ENCODE measurements around the gene SNRPF.

The SNRPF gene

DNA sequence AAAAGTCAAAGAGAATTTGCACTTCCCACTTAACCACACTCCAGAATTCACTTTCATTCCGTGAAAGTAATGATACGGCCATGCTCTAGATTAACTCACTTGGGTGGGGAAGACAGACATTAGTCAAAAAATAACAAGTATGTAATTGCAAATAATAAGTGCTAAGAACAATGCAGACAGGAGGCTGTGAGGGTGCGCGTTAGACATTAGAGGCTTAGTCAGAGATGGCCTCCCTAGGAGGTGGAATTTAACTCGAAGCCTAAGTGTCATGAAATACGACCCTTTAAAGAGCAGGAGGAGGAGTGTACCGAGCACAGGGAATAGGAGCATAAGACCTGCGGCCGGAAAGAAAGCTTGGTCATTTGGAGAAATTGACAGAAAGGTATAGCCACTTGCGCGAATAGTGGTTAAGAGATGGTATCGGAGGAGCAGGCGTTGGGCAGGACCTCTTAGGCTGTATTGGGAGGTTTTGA is 628 bp downstream of the SNRPF start:
- DNase-seq (ENCODE audit: low read depth in 2 of 2), result no peak

DNA sequence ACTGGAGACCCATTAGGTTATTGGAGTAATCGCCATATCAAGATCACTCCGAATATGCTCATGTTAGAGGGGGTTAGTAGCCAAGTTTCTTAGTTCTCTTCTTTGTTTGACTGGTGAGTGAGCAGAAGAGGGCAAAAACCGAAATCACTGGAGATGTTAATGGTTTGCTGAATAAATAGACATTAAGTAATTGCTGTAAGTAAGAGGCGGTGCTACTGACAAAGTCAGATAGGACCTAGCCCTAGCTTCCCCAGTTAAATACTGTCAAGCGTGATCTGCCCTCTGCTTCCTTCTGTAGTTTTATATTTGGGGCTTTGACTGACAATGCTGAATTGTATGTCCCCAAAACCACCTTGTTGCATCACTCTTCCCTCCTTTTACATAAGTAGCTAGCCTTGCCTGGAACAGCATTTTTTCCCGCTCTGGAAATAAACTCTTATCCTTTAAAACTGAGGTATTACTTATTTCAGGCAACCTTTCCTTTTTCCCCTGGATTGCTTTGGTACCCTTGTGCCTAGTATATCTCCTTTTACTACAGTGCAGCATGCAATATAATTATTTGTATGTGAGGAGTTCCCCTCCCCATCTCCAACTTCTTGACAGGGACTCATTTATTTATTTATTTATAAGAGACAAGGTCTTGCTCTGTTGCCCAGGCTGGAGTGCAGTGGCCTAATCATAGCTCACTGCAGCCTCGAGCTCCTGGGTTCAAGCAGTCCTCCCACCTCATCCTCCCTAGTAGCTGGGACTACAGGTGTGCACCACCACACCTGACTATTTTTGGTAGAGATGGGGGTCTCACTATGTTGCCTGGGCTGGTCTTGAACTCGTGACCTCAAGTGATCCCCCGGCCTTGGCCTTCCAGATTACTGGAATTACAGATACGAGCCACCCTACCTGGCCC is 1.4 kb downstream of the SNRPF start:
- no peak for DNase-seq (ENCODE audit: low read depth in 2 of 2)

DNA sequence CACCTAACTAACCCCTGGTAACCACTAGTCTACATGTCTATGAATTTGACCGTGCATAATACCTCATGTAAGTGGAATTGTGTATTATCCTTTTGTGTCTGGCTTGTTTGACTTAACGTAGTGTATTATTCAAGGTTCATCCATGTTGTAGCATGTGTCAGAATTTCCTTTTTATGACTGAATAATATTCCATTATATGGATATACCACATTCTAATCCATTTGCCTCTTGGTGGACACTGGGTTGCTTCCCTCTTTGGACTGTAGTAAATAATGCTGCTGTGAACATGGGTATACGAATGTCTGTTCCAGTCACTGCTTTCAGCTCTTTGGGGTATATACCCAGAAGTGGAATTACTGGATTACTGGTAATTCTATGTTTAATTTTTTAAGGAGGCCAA is 3.3 kb downstream of the SNRPF start:
- no peak for DNase-seq (ENCODE audit: low read depth in 2 of 2)

DNA sequence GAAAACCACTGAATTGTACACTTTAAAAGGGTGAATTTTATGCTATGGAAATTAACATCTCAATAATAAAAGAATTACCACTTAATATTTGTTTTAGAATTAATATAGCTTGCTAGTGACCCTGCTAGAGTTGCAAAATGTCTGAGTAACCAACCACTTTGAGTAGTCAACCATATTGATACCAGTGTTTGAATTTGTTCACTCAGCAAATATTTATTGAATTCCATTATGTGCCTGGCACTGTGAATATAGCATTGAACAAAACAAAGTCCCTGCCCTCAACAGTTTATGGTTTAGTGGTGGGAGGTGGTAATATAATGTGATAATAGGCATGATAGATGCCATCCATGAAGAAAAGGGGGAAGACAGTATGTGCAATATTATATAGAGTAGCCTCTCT is 4.6 kb downstream of the SNRPF start:
- DNase-seq (ENCODE audit: low read depth in 2 of 2), result no peak

DNA sequence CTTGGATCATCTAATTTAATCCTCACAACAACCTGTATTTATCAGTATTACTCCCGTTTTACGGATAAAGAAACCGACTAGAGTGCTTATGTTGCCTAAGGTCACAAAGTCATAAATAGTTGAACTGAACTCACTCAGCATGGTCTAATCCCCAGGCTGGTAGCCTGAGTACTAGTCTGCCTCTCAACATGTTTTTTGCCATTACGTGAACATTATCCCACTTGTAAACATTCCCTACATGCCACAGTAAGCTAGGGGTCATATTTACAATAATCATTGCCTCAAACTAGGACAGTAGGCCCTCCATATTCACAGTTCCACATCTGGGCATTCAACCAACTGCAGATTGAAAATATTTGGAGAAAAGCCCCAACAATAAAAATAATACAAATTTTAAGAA is 12.1 kb downstream of the SNRPF start:
- DNase-seq (ENCODE audit: low read depth in 2 of 2), result no peak

DNA sequence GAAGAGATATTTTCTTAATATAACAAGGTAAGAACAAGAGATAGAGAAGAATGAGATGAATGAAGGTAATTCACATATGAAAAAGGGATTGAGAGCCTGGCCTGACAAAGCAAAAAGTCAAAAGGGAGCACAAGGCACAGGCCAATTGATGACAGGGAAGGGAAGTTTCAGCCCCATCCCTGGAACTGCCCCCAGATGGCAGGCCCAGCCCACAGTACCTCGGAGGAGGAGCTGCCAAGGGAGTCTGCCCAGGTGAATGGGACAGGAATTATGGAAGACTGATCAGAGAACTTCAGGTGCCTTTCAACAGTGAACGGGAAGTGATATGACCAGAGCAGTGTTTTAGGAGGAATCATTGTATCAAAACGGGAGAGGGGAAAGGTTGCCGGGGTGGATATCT is 15.7 kb downstream of the SNRPF start:
- no peak for DNase-seq (ENCODE audit: low read depth in 2 of 2)

DNA sequence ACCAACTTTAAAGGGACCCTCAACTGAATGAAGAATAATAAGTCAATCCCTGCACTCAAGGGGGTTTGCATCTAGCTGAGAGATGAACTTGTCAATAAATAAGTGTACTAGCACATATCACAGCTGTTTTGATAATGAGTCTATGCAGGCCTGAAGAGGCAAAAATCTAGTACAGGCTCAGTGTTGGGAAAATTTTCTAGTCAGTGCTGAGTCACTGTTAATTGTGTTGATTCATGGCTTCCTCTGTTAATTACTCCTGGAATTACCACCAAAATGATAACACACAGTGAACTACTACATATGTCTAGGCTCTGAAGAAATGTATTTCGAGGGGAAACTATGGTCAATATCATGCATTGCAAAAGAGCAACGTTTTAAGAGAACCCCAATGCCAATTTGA is 18.9 kb downstream of the SNRPF start:
- no peak for DNase-seq (ENCODE audit: low read depth in 2 of 2)

DNA sequence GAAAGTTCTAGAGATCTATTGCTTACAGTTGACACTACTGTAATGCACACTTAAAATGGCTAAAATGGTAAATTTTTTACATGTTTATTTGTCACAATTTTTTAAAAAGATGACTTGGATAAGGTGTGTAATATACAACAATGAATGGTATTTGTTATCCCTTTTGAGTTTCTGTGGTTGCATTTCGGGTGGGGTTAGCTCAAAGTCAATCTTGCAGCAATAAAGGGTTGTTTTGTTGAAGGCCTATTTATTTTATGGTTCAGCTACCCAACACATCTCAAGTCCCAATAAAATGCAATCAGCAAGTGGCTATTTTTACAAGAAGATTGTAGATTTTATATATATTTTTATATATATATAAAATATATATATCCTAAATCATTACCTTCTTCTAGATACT is 22.1 kb downstream of the SNRPF start:
- DNase-seq (ENCODE audit: low read depth in 2 of 2), result no peak

DNA sequence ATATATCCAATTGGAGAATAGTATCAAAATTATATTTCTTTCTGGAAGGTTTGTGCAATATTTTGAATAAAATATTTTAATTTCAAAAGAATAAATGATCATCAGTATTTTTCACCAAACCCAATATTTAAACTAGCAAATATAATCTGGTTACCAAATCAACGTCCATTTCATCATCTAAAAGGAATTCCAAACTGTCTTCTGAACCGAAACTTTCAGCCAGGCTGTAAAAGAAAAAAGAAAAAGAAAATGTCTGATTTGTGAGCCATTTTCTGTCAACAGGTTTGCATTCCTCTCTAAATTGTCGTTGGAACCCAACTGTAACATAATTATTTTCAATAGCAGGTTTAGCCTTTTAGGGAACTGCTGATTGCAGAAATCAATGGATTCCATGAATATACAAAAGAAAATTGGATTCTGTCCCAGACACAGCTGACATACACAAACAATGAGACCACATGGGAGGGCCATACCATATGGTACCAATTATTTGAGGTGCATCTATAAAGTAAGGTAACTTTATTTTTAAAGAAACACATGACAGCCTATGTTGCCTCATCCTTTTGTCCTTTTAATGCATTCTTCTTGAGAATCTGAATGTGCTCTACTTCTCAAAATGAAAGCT is 22.7 kb downstream of the SNRPF start:
- DNase-seq (ENCODE audit: low read depth in 2 of 2), result no peak

DNA sequence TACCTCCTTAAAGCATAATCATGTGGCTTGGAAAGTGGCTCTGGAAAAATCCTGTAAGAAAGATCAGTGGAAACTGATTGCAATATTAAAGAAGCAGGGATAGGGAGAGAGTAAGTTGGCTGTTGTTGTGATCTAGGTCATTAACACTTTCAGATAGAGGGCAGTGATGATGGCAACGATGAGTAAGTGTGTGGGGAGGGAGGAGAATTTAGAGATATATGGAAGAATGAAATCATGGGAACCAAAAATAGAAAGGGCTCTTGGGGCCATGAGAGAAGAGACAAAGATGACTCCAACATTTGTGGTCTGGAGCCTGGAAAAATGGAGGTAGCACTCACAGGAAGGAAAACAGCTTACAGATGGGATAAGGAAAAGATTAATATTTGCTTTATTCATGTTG is 23.3 kb downstream of the SNRPF start:
- no peak for DNase-seq (ENCODE audit: low read depth in 2 of 2)

DNA sequence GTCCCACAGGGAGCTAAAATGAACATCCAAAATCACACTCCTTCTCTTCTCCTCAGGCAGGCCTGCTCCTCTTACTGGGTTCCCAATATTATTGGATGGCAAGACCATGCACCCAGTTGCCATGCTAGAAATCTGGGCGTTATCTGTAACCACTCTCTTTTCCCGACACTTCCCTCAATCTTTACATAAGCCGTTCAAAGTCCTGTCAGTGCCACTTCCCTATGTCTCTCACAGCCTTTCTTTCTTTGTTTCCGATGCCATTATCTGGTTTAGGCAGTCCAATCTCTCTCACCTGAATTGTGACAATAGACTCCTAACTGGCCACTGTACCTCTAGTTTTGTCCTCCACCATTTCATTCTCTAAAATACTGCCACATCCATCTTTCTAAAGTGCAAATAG is 24.1 kb downstream of the SNRPF start:
- DNase-seq (ENCODE audit: low read depth in 2 of 2), result no peak

DNA sequence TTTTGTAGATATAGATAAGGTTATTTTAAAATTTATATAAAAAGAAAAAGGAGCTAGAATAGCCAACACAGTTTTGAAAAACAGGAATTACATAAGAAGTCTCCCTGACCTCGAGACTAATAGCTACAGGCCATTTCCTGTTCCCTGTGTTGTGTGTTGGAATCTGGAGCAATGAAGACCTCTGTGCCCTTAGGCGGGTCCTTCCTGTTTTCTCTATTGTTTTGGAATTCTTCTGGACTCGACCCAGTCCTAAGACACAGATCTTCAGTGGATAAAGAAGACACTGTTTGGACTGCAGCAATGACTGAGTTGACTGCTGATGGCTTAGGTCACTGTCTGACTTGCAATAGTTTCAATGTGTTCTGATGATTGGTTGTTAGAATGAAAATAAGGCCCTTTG is 26.2 kb downstream of the SNRPF start:
- DNase-seq (ENCODE audit: low read depth in 2 of 2), result no peak

DNA sequence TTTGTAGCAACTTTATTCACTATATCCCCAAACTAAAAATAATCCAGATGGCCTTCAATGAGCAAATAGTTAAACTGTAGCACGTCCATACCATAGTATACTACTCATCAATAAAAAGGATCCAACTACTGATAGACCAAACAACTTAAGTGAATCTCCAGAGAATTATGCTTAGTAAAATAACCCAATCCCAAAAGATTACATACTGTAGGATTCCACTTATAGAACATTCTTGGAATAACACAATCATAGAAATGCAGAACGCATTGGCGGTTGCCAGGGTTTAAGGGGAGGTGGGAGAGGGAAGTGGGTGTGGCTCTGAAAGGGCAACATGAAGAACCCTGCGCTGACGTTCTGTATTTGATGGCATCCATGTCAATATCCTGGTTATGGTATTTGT is 28.6 kb downstream of the SNRPF start:
- DNase-seq (ENCODE audit: low read depth in 2 of 2), result no peak

DNA sequence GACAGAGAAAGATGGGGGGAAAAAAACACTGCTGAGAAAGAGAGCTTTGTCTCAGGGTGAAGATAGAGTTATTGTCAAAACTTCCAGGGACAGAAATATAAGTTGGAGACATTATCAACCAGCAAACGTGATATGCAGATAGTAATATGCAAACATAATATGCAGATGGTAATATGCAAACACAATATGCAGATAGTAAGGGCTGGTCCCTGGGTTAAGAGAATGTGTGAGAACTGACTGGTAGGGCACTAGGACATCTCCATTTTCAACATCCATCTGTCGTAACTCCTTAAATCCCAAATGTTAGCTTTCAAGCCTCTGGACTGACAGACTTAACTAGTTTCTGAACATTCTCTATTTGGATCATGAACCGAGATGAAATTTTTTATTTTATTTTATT is 32.2 kb downstream of the SNRPF start:
- no peak for DNase-seq (ENCODE audit: low read depth in 2 of 2)

DNA sequence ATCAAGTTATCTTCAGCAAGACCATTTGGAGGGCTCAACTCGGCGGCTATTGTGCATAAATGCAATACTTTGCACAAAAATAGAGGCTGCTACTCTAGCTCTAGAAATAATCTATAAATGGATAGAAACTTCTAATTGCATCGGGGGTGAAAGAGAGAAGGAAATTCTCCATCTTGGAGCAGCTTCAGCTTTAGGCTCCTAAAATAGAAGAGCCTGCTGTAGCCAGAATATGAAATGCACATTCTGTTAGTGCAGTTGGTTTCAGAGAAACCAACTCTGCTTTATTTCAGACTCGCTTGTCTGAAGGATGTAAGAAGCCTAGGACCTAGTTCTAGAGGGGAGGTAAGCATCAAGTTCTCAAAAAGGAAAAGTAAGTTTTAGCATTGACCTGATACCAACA is 38.1 kb downstream of the SNRPF start:
- DNase-seq (ENCODE audit: low read depth in 2 of 2), result no peak

DNA sequence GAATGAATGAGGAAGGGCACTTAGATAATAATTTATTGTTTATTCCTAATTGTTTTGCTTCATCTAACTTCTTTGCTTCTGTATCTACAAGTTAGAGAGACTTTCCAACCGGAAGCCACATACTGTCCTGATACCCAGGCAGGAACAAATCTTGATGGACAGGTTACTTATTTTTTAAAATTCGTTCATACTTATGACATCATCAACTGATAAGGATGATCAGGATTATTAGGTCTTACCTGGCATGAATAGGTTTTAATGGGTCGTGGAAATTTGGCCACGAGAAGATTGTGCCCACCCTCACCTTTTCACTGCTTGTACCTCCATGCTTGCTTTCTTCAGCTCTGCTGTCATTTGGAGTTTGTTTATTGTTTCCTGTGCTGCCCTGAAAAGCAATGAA is 39.3 kb downstream of the SNRPF start:
- DNase-seq (ENCODE audit: low read depth in 2 of 2), result no peak

DNA sequence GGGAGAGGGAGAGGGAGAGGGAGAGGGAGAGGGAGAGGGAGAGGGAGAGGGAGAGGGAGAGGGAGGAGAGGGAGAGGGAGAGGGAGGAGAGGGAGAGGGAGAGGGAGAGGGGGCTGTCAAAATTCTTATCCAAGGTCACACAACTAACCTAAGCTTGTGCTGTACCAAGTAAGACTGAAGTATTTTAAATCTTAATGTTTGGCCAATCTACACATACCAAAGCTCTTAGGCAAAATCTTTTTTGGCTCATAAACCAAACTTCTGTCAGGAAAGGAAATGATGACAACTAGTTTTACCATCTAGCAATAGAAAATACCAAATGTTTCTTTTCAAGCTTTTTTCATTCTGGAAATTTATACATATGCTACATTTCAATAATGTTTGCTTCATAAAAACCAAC is 49.8 kb downstream of the SNRPF start:
- no peak for DNase-seq (ENCODE audit: low read depth in 2 of 2)

DNA sequence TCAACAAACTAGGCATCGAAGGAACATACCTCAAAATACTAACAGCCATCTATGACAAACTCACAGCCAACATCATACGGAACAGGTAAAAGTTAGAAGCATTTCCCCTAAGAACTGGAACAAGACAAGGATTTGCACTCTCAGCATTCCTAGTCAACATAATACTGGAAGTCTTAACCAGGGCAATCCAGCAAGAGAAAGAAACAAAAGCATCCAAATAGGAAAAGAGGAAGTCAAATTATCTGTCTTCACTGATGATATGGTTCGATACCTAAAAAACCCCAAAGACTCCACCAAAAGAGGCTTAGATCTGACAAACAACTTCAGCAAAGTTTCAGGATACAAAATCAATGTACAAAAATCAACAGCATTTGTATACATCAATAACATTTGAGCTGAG is 51.1 kb downstream of the SNRPF start:
- no peak for DNase-seq (ENCODE audit: low read depth in 2 of 2)

Measured in stimulated activated CD8-positive, alpha-beta memory T cell treated with anti-CD3 and anti-CD28 coated beads, Interleukin-15, amount 100 ng/mL, for 48 hours (primary cell).